ENCODE measurements around the gene AKAP11.

The AKAP11 gene

GRCh38 chr13:42360046-42360574 lies 88.2 kb downstream of the AKAP11 start:
- TF ChIP-seq, protein P1, sequence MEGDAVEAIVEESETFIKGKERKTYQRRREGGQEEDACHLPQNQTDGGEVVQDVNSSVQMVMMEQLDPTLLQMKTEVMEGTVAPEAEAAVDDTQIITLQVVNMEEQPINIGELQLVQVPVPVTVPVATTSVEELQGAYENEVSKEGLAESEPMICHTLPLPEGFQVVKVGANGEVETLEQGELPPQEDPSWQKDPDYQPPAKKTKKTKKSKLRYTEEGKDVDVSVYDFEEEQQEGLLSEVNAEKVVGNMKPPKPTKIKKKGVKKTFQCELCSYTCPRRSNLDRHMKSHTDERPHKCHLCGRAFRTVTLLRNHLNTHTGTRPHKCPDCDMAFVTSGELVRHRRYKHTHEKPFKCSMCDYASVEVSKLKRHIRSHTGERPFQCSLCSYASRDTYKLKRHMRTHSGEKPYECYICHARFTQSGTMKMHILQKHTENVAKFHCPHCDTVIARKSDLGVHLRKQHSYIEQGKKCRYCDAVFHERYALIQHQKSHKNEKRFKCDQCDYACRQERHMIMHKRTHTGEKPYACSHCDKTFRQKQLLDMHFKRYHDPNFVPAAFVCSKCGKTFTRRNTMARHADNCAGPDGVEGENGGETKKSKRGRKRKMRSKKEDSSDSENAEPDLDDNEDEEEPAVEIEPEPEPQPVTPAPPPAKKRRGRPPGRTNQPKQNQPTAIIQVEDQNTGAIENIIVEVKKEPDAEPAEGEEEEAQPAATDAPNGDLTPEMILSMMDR (IDR thresholded peaks at IDR 0.05), result no peak
- no peaks in the 10 kb centered on the region for H3K9me3 ChIP-seq
- no peak overlapping the region for H3K4me3 ChIP-seq
- DNase-seq, result no peak
- intact Hi-C loops (cut with DNase I; ENCODE audit: low total_unique reads), result no loop called here
- H3K4me1 ChIP-seq, result no peaks in the 10 kb centered on the region
- no peaks in the 10 kb centered on the region for H3K27me3 ChIP-seq
- no peaks in the 10 kb centered on the region for H3K36me3 ChIP-seq
- H3K27ac ChIP-seq, result no peak overlapping the region

DNA sequence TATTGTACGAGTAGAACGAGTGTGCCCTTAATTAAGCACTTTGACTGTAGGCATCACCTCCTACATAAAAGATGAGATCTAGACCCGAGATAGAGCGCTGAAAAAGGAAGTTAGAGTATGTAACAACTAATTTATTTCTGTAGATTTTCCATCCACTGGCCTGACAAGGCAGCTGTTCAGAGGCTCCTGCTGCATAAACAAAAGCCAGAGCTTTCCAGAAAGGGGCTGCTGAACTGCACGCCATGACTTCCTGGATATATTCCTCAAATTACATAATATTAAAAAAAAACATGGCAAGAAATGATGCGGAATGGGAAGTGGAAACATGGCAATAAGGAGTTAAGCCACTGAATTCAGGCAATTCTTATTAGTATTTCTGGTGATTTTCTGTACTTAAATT lies 89.7 kb downstream of the AKAP11 start:
- H3K36me3 ChIP-seq, result no peaks in the 10 kb centered on the region
- H3K27me3 ChIP-seq, result no peaks in the 10 kb centered on the region
- no peak overlapping the region for H3K27ac ChIP-seq
- intact Hi-C loops (cut with DNase I; ENCODE audit: low total_unique reads), result no loop called here
- no peaks in the 10 kb centered on the region for H3K9me3 ChIP-seq
- H3K4me1 ChIP-seq, result no peaks in the 10 kb centered on the region
- DNase-seq, result no peak
- no peak overlapping the region for H3K4me3 ChIP-seq
- TF ChIP-seq, protein P1 (IDR thresholded peaks at IDR 0.05), result no peak

GRCh38 chr13:42363941-42364612 lies 92.1 kb downstream of the AKAP11 start:
- Histone ChIP-seq H3K36me3 (no peaks in the 10 kb centered on the region), H3K27me3 (no peaks in the 10 kb centered on the region), H3K4me3 (no peak overlapping the region), H3K9me3 (no peaks in the 10 kb centered on the region), H3K4me1 (no peaks in the 10 kb centered on the region), H3K27ac (no peak overlapping the region)
- DNase-seq, result no peak
- TF ChIP-seq, protein P1 (IDR thresholded peaks at IDR 0.05), result no peak
- intact Hi-C loops (cut with DNase I; ENCODE audit: low total_unique reads), result no loop called here

GRCh38 chr13:42364613-42365000 lies 92.7 kb downstream of the AKAP11 start:
- DNase-seq, result no peak
- Histone ChIP-seq H3K36me3 (no peaks in the 10 kb centered on the region), H3K27ac (no peak overlapping the region), H3K9me3 (no peaks in the 10 kb centered on the region), H3K4me3 (no peak overlapping the region), H3K27me3 (no peaks in the 10 kb centered on the region), H3K4me1 (no peaks in the 10 kb centered on the region)
- TF ChIP-seq, protein P1 (IDR thresholded peaks at IDR 0.05), result no peak
- intact Hi-C loops (cut with DNase I; ENCODE audit: low total_unique reads), result no loop called here

GRCh38 chr13:42367831-42368230 lies 95.9 kb downstream of the AKAP11 start:
- H3K27ac ChIP-seq, result no peak overlapping the region
- no peaks in the 10 kb centered on the region for H3K36me3 ChIP-seq
- no peak overlapping the region for H3K4me3 ChIP-seq
- H3K4me1 ChIP-seq, result no peaks in the 10 kb centered on the region
- no peaks in the 10 kb centered on the region for H3K9me3 ChIP-seq
- TF ChIP-seq, protein P1 (IDR thresholded peaks at IDR 0.05), result no peak
- no peaks in the 10 kb centered on the region for H3K27me3 ChIP-seq
- intact Hi-C loops (cut with DNase I; ENCODE audit: low total_unique reads), result no loop called here
- DNase-seq, result no peak
